ENCODE data around the gene PCDHGB5.

DNA sequence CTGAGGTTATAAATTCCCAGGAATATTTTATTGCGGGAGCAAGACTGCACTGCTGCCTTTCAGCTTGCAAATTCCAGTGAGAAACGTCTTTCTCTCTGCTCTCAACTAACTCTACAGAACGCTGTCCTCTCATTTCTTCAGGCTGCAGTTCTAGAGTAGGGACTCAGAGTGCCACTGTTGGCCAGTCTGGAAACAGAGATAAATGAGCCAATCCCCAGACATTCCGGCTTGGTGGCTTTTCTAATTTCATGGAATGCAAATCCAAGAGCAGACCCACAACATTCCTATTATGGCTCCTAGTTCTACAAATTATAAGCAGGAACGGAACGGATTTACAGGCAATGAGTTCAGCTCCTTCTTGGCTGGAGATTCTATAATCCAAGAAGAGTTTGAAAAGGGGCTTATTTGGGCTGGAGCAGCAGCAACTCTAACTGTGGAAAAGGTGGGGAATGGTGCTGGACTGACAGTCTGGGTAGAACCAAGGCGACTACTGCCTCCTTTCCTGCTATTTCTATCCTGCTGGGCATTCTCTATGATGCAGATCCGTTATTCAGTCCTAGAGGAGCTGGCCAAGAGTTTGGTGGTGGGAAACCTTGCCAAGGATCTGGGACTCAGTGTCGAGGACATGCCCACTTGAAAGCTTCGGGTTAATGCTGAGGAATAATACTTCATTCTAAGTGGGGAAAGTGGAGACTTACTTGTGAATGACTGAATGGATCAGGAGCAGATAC, 41.8 kb downstream of the PCDHGB5 start:
- TF ChIP-seq FOXM1 (IDR thresholded peaks at IDR 0.05; ENCODE audit: borderline replicate concordance, low read depth) (no peak), CREB1 (IDR thresholded peaks at IDR 0.05; ENCODE audit: low read depth) (no peak), NFIC (IDR thresholded peaks at IDR 0.05) (no peak), CEBPB (IDR thresholded peaks at IDR 0.05) (no peak), RAD21 (IDR thresholded peaks at IDR 0.05; ENCODE audit: low read depth) (peak; percentile 38; the same call in 1 of the 2 replicates), EP300 (IDR thresholded peaks at IDR 0.05; ENCODE audit: borderline replicate concordance) (no peak), YY1 (IDR thresholded peaks at IDR 0.05; ENCODE audit: low read depth) (no peak), ZBTB7A (IDR thresholded peaks at IDR 0.05; ENCODE audit: low read depth) (no peak), TAF1 (IDR thresholded peaks at IDR 0.05; ENCODE audit: low read depth) (no peak), EGR1 (IDR thresholded peaks at IDR 0.05) (no peak), TEAD4 (IDR thresholded peaks at IDR 0.05) (no peak), TCF12 (IDR thresholded peaks at IDR 0.05; ENCODE audit: low read depth) (no peak)
- TF ChIP-seq, protein P1, sequence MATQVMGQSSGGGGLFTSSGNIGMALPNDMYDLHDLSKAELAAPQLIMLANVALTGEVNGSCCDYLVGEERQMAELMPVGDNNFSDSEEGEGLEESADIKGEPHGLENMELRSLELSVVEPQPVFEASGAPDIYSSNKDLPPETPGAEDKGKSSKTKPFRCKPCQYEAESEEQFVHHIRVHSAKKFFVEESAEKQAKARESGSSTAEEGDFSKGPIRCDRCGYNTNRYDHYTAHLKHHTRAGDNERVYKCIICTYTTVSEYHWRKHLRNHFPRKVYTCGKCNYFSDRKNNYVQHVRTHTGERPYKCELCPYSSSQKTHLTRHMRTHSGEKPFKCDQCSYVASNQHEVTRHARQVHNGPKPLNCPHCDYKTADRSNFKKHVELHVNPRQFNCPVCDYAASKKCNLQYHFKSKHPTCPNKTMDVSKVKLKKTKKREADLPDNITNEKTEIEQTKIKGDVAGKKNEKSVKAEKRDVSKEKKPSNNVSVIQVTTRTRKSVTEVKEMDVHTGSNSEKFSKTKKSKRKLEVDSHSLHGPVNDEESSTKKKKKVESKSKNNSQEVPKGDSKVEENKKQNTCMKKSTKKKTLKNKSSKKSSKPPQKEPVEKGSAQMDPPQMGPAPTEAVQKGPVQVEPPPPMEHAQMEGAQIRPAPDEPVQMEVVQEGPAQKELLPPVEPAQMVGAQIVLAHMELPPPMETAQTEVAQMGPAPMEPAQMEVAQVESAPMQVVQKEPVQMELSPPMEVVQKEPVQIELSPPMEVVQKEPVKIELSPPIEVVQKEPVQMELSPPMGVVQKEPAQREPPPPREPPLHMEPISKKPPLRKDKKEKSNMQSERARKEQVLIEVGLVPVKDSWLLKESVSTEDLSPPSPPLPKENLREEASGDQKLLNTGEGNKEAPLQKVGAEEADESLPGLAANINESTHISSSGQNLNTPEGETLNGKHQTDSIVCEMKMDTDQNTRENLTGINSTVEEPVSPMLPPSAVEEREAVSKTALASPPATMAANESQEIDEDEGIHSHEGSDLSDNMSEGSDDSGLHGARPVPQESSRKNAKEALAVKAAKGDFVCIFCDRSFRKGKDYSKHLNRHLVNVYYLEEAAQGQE (IDR thresholded peaks at IDR 0.05; ENCODE audit: low read depth), result no peak
- TF ChIP-seq, protein P2, sequence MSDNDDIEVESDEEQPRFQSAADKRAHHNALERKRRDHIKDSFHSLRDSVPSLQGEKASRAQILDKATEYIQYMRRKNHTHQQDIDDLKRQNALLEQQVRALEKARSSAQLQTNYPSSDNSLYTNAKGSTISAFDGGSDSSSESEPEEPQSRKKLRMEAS (IDR thresholded peaks at IDR 0.05), result no peak

Measured in Ishikawa (cell line).